ENCODE results near the gene SLC30A10.
"Not testable (repeated sequence)": the region's sequence is repeated elsewhere in the genome, so short reads cannot be mapped to it uniquely, and the experiment has no call there.

SLC30A10 gene

DNA sequence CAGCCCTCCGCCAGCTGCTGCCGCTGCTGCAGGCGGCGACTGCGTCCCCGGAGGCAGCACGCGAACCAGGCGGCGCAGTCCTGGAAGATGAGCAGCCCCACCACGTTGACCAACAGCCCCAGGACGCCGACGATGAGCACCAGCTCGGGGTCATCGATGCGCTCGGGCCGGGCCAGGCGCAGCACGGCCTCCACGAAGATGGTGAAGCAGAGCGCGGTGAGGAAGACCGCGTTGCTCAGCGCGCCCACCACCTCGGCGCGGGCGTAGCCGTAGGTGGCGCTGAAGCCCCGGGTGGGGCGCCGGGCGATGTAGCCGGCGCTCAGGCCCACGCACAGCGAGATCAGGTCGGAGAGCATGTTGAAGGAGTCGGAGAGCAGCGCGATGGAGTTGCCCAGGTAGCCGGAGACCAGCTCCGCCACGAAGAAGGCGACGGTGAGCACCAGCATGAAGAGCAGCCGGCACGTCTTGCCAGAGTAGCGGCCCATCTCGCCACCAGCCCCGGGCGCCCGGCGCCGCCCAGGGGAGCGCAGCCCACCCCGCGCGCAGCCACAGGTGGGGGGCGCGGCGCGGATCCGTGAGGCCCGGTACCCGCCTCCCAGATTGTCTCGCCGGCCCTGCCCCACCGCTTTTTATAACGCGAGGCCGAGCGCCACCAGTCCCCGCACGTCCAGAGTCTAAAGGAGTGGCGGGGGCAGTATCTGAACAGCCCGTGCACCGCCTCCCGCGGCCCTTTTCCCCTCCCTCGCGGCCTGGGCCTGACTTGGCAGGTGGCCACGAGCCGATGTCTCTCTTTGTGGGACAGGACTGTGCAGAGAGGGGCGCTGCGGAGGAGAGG, at the start of gene SLC30A10:
SLC30A10 (minus strand) TSS at position 602 of the 835 bp plus-strand sequence; CDS start at position 485, 117 bp downstream.
- FAIRE-seq (no peak), DNase-seq (ENCODE audit: low spot score) (no peak)

- FAIRE-seq = no peak
- no peak for DNase-seq (ENCODE audit: low spot score)
Observed at GRCh38 chr1:219973213-219973612, 44.9 kb upstream of the SLC30A10 start.

DNA sequence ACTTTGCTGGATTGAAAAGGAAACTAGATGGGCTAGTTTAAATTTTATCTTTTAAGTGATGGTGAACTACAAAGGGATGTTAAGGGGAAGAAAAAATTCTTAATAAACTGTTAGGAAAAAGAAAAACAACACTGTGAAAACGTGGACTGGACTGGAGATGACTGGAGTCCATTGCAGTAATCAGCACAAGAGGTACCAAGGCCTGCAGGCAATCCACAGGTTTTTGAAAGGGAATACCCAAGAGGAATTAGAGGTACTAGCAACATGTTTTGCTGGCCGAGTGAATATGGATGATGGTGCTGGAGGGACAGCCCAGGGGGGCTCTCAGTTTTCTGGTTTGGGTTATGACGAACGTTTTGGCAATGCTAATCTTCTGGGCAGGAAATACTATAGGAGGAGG, 39.0 kb upstream of the SLC30A10 start:
- DNase-seq (ENCODE audit: low spot score) (no peak), FAIRE-seq (no peak)

DNA sequence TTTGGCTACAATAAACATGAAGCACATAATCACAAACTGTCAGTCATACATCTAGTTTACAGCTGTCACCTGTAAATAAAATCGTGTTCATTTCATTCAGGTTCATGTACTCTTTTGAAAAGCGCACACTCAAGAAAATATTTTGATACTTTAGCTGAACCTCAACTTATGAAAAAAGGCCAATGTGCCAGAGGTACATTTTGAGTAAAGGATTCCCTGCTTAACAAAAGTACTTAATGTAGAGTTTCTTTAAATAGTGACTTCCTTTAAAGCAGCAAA, 37.7 kb upstream of the SLC30A10 start:
- DNase-seq (ENCODE audit: low spot score) (no peak), FAIRE-seq (no peak)

- FAIRE-seq (no peak), DNase-seq (ENCODE audit: low spot score) (no peak)
Observed at GRCh38 chr1:219965285-219966070, 37.1 kb upstream of the SLC30A10 start.

DNA sequence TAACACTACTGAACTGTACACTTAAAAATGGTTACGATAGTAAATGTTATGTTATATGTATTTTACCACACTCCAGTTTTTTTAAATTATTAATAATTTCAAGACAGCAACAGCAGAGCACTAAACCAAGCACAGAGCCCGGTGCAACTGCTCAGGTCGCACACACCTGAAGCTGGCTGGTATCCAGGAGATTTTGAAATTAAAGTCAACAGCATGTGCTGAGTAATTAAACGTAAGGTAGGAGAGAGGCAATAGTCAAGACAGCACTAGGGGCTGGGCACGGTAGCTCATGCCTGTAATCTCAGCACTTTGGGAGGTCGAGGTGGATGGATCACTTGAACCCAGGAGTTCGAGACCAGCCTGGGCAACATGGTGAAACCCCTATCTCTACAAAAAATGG, 35.1 kb upstream of the SLC30A10 start:
- FAIRE-seq = no peak
- no peak for DNase-seq (ENCODE audit: low spot score)

DNA sequence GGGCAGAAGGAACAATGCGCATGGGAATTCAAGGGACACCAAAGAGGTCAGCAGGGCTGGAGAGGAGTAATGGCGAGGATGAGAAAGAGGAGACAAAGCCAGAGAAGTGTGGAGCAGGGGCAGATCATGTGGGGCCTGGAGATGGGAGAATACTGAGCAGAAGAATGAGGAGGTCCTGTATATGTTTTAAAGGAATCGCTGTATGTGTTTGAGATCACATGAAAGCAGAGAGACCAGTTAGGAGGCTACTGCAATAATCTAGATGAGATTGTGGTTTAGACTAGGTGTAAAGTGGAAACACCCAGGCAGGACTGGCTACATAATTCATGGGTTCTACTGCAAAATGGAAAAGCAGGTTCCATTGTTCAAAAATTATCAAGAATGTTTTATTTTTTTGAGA, 33.3 kb upstream of the SLC30A10 start:
- DNase-seq (ENCODE audit: low spot score) = no peak
- no peak for FAIRE-seq

DNA sequence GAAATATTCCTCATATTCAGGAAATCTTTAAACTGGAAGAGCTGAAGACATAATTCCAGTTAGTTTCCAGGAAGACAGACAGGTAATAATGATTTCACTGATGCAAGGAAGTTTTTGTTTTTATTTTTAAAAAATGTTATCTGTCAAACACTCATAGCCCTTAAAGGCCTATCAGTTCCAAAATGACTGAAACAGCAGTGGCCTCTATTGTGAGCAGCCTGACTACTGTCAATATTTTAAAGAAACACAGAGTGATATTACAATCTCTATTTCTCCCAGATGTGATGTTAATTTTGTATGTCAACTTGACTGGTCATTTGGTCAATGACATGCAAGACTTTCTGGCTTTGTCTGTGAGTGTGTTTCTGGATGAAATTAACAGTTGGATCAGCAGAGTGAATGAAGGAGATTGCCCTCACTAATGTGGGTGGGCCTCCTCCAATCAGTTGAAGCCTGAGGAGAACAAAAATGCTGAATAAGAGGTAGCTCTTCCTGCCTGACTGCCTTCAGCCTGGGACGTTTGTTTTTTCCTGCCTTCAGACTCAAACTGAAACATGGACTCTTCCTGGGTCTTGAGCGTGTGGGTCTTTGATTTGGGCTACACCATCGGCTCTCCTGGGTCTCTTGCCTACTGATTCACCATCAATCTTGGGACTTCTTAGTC, 31.3 kb upstream of the SLC30A10 start:
- FAIRE-seq (no peak), DNase-seq (ENCODE audit: low spot score) (no peak)

DNA sequence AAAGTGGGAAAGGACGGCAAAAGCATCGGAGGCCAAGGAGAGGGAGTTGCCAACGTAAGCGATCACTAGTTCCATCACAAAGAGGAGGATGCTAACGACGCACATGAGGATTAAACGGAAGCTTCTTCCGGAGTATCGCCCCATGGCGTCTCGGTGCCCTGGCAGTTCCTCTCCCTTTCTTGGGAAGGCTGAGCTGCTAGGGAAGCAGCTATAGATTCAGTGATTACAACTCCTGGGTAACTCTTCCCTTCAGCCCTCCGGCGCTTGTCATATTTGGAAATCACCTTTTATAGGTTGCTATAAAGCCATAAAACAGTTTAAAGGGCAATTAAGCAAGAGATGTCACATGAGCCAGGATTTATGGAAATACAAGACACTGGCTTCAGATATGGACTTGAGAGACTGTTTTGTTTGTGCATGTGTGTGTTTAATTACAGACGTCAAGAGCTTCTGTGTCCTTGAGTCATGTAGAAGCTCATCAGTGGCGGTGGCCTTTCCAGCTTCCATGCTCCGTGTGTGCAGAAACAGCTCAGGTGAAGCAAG, 30.6 kb upstream of the SLC30A10 start:
- no peak for FAIRE-seq
- DNase-seq (ENCODE audit: low spot score) = no peak

DNA sequence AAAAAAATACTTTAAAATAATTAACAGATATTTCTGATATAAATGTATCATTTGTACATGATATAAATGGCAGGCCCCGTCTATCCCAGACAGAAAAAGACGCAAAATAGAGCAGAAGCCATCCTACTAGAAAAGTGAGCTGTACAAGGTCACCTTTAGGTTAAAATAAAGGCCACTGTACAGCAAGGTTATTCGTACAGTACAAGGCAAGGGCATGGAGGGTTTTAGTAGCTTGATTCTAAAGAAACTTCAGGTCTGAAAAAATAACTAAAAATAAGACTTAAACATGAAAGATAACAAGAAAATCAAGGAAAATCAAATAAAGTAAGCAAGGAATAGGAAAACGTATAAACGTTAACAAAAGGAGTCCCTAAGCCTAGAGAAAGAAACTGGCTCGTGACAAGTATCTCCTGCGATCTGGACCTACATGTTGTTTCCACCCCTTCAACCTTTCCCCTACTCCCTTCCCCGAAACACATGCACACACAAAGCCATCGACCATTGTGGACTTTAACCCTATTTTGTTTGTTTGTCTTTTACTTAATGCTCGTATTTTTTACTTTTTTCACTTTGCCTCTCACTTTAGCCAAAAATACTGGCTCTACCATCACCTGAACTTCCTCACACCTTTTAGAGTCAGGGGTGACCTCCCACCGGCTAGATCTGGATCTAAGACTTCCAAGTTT, 26.5 kb upstream of the SLC30A10 start:
- DNase-seq (ENCODE audit: low spot score) (no peak), FAIRE-seq (no peak)

- no peak for FAIRE-seq
- no peak for DNase-seq (ENCODE audit: low spot score)
Observed at GRCh38 chr1:219954052-219954451, 25.7 kb upstream of the SLC30A10 start.

GRCh38 chr1:219952361-219952760, 24.0 kb upstream of the SLC30A10 start:
- FAIRE-seq = no peak
- DNase-seq (ENCODE audit: low spot score) = no peak

- not testable (repeated sequence) for FAIRE-seq; DNase-seq (ENCODE audit: low spot score)
Observed at GRCh38 chr1:219949227-219949626, 20.9 kb upstream of the SLC30A10 start.

- DNase-seq (ENCODE audit: low spot score); FAIRE-seq: not testable (repeated sequence)
Observed at GRCh38 chr1:219948766-219949165, 20.4 kb upstream of the SLC30A10 start.

DNA sequence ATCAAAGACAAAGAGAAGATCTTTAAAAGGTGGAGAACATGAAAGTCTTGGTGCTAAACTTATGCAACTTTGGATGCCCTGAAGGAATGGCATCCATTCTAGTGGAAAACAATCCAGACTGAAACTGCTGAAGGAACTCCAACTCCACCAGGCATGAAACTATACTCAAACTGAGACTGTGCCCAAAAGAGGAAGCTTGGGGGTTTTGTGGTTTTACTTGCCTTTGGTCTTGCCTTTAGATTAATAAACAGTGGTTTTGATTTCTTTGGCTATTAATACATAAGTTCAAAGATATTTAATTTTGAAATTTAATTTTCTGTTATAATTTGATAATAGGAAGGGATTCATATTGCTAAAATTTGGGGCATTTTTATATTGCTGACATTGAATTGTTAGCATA, 17.4 kb upstream of the SLC30A10 start:
- no peak for FAIRE-seq

GRCh38 chr1:219941179-219942118, 13.1 kb upstream of the SLC30A10 start:
- no peak for DNase-seq (ENCODE audit: low spot score)

More for the DNA sequence above, 17.4 kb upstream of the SLC30A10 start:
- no peak for DNase-seq (ENCODE audit: low spot score)

GRCh38 chr1:219940707-219941106, 12.3 kb upstream of the SLC30A10 start:
- no peak for FAIRE-seq
- no peak for DNase-seq (ENCODE audit: low spot score)

More at GRCh38 chr1:219941179-219942118, 13.1 kb upstream of the SLC30A10 start:
- no peak for FAIRE-seq

DNA sequence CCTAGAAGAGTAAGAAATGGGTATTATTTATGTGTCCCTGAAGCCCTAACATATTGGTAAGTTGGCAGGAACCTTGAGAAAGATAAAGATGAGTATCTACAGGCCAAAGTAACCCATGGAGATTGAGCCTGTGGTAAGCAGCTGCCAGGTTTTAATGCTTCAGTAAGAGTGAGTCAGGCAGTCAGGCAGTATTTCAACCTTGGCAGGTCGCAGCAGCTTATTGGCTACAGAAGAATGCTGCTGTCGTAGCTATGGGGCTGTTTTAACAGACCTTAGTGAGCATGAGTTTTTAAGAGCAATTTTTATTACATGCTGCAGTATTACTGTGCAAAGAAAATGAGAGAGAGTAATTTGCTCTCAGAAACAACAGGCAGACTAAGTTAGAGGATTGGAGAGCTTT, 10.3 kb upstream of the SLC30A10 start:
- FAIRE-seq (peak; percentile 93), DNase-seq (ENCODE audit: low spot score) (peak; percentile 83)

DNA sequence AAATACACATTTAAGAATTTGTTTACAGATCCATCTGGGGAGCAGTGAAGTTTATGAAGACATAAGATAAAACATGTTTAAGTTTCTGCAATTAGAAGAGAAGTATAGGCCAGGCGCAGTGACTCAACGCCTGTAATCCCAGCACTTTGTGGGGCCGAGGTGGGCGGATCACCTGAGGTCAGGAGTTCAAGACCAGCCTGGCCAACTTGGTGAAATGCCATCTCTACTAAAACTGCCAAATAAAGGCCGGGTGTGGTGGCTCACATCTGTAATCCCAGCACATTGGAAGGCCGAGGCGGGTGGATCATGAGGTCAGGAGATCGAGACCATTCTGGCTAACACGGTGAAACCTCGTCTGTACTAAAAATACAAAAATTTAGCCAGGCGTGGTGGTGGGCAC, 5.4 kb upstream of the SLC30A10 start:
- DNase-seq (ENCODE audit: low spot score); FAIRE-seq: not testable (repeated sequence)

- FAIRE-seq (no peak), DNase-seq (ENCODE audit: low spot score) (no peak)
Observed at GRCh38 chr1:219931033-219931432, 2.7 kb upstream of the SLC30A10 start.
